Fibroblast of the aortic adventitia (primary cell): ENCODE results near the gene NOD2. TPM values are rescaled to one million over a fixed set of nuclear protein-coding genes. Genes with fewer than 3 reads are reported as not detected.
A peak's percentile ranks its signal among the peaks of the same experiment; 100 is the strongest.

Experiments
- DNase-seq: peaks from one replicate; pipeline ENCODE4 v3.0.0-alpha.2; 2010; ENCODE audit warnings: low read depth
- H3K4me3 ChIP-seq: 2 replicates; pipeline ENCODE4 v1.5.1; 2011; ENCODE audit warnings: low read depth, mild to moderate bottlenecking, control low read depth, low read length, moderate library complexity
- total RNA-seq: library from RNA; depleted of rRNA; stranded (reverse); fragments of >200 nt; gene quantifications from 2 replicates; pipeline ENCODE4 v1.2.3, GENCODE V29; 2012; ENCODE audit warnings: low replicate concordance
- TF ChIP-seq, protein P1 (sequence below): IDR thresholded peaks from 2 replicates; pipeline ENCODE4 v1.5.1; 2011; ENCODE audit warnings: mild to moderate bottlenecking, low read length, control low read depth, inconsistent platforms; ENCODE audit not compliant: insufficient read depth

Gene NOD2
- total RNA-seq, 1 donor: not detected

DNA sequence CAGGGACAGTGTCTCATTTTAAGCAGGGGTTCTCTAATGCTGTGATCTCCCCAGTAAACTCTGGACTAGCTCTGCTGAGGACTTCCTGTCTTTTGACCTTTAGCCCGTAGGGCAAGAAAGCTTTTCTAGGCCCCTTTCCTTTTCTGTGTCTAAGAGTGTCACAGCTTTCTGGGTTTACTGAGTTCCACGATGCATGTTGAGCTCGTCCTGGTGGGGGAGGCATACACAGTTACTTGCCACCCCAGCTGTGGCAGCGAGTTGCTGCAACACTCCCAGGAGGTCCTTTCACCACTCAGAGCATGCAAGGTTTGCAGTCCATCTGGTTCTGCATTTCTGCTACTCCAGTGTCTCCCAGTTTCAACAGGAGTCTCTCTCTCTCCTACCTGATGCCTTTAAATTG, 23.7 kb downstream of the NOD2 start:
- TF ChIP-seq, protein P1, sequence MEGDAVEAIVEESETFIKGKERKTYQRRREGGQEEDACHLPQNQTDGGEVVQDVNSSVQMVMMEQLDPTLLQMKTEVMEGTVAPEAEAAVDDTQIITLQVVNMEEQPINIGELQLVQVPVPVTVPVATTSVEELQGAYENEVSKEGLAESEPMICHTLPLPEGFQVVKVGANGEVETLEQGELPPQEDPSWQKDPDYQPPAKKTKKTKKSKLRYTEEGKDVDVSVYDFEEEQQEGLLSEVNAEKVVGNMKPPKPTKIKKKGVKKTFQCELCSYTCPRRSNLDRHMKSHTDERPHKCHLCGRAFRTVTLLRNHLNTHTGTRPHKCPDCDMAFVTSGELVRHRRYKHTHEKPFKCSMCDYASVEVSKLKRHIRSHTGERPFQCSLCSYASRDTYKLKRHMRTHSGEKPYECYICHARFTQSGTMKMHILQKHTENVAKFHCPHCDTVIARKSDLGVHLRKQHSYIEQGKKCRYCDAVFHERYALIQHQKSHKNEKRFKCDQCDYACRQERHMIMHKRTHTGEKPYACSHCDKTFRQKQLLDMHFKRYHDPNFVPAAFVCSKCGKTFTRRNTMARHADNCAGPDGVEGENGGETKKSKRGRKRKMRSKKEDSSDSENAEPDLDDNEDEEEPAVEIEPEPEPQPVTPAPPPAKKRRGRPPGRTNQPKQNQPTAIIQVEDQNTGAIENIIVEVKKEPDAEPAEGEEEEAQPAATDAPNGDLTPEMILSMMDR: no peak
- DNase-seq: no peak
- no peak overlapping the region for H3K4me3 ChIP-seq

DNA sequence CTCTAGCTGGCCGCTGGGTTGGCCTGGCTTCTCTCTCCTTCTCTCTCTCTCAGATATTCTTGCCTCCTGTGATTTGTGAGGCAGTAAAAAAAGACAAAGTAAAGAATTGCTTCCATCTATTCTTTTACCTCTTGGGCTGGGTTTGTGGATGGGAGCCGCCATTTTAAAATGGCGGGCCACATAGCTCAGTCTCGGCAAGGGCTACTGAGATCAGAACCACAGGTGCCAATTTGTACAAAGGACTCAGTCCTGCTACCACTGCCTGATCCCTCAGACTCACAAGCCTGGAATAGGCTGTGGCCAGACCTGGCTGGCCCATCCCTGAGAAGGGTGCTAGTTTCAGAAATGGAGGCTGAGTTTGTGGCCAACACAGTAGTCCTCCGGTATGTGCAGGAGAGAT, 24.1 kb downstream of the NOD2 start:
- TF ChIP-seq, protein P1: no peak
- H3K4me3 ChIP-seq: no peak overlapping the region
- no peak for DNase-seq

- H3K4me3 ChIP-seq: peak overlapping the region; percentile 23
- TF ChIP-seq, protein P1: no peak
- DNase-seq: peak; percentile 64
Measured at GRCh38 chr16:50718061-50718760, 24.8 kb downstream of the NOD2 start.

GRCh38 chr16:50718761-50719400, 25.5 kb downstream of the NOD2 start:
- no peak overlapping the region for H3K4me3 ChIP-seq
- TF ChIP-seq, protein P1: no peak
- no peak for DNase-seq

- DNase-seq: no peak
- TF ChIP-seq, protein P1: no peak
- H3K4me3 ChIP-seq: no peak overlapping the region
Measured at GRCh38 chr16:50719401-50720337, 26.3 kb downstream of the NOD2 start.

- no peak overlapping the region for H3K4me3 ChIP-seq
- TF ChIP-seq, protein P1: no peak
- DNase-seq: no peak
Measured at GRCh38 chr16:50721549-50722404, 28.4 kb downstream of the NOD2 start.
